Limb (tissue), 2 donors: Measurements from ENCODE around the gene CATSPER4.

Experiments
- DNase-seq, 2 donors: peaks; one replicate each; pipeline ENCODE4 v3.0.0-alpha.2; 2016; ENCODE audit errors: extremely low spot score in 2 of 2

Gene CATSPER4

GRCh38 chr1:26164861-26165842, 25.2 kb upstream of the CATSPER4 start:
- DNase-seq: no peak

- no peak for DNase-seq
Observed at GRCh38 chr1:26166719-26167281, 23.6 kb upstream of the CATSPER4 start.

- no peak for DNase-seq
Observed at GRCh38 chr1:26168410-26169197, 21.8 kb upstream of the CATSPER4 start, which contains the start of gene C1orf232. C1orf232 (minus strand) TSS chr1:26168963; CDS start chr1:26168499, 464 bp downstream.

- no peak for DNase-seq
Observed at GRCh38 chr1:26169198-26169554, 21.2 kb upstream of the CATSPER4 start.

- DNase-seq: peak; percentile 92 to 94
Observed at GRCh38 chr1:26169669-26170471, 20.5 kb upstream of the CATSPER4 start, which contains the start of gene ZNF593. ZNF593 (plus strand) TSS chr1:26169908; CDS start chr1:26169984, 76 bp downstream.

GRCh38 chr1:26170472-26170821, 20.0 kb upstream of the CATSPER4 start:
- no peak for DNase-seq

GRCh38 chr1:26171084-26172072, 19.0 kb upstream of the CATSPER4 start, which contains the start of gene ZNF593OS:
ZNF593OS (minus strand) TSS chr1:26171832; CDS start chr1:26171661, 171 bp downstream.
- no peak for DNase-seq

GRCh38 chr1:26175346-26175745, 15.1 kb upstream of the CATSPER4 start:
- DNase-seq: no peak

- DNase-seq: no peak
Observed at GRCh38 chr1:26177182-26177684, 13.2 kb upstream of the CATSPER4 start, which contains the start of gene CNKSR1. CNKSR1 (plus strand) TSS chr1:26177491; CDS start chr1:26177548, 57 bp downstream.

GRCh38 chr1:26180010-26180506, 10.3 kb upstream of the CATSPER4 start:
- DNase-seq: no peak

- DNase-seq: no peak
Observed at GRCh38 chr1:26181586-26182382, 8.6 kb upstream of the CATSPER4 start.

- no peak for DNase-seq
Observed at GRCh38 chr1:26182383-26182696, 8.1 kb upstream of the CATSPER4 start.

- DNase-seq: no peak
Observed at GRCh38 chr1:26184086-26184485, 6.3 kb upstream of the CATSPER4 start.

GRCh38 chr1:26184883-26185282, 5.5 kb upstream of the CATSPER4 start:
- DNase-seq: no peak

- DNase-seq: no peak
Observed at GRCh38 chr1:26187882-26188281, 2.5 kb upstream of the CATSPER4 start.

- no peak for DNase-seq
Observed at GRCh38 chr1:26188477-26188876, 1.9 kb upstream of the CATSPER4 start.

GRCh38 chr1:26189331-26189730, 1.1 kb upstream of the CATSPER4 start:
- DNase-seq: no peak

- no peak for DNase-seq
Observed at GRCh38 chr1:26189751-26190275, 589 bp upstream of the CATSPER4 start.
